OCI-LY7 (cell line): ENCODE data around the gene MRPL34.

Experiments
- CTCF ChIP-seq: fragments of 200-600 bp; sonication (generic); conservative IDR thresholded peaks from 2 replicates; pipeline ENCODE4 v1.5.1; 2014; ENCODE audit warnings: mild to moderate bottlenecking, antibody characterized with exemption, low read length, moderate library complexity, mixed read lengths
- EZH2phosphoT487 ChIP-seq: fragments of 200-600 bp; sonication (generic); IDR thresholded peaks from 2 replicates; pipeline ENCODE4 v1.6.1; 2018; ENCODE audit warnings: low read depth, borderline replicate concordance, mild to moderate bottlenecking, mixed run types, antibody characterized with exemption, low read length, moderate library complexity, mixed read lengths

- TF ChIP-seq CTCF = no peak
- TF ChIP-seq EZH2phosphoT487 = no peak
These were observed 43.1 kb upstream of the MRPL34 start for GRCh38 chr19:17262557-17262956.
